Astrocyte (in vitro differentiated cells and primary cell): ENCODE measurements around the gene DCLK1. TPM values are rescaled to one million over a fixed set of nuclear protein-coding genes. Genes with fewer than 3 reads are reported as not detected.

ENCODE experiments used
- DNase-seq: peaks from one replicate; pipeline ENCODE4 v3.0.0-alpha.2; 2010; ENCODE audit warnings: low read depth
- FAIRE-seq: peaks from 2 replicates; lab custom pipeline; 2011; peaks lifted over from hg19 to GRCh38; lab: Jason Lieb, UNC
- H2AFZ ChIP-seq: 2 replicates; pipeline ENCODE4 v1.6.0; 2012; ENCODE audit warnings: low read depth, low read length, inconsistent platforms
- H3K27ac ChIP-seq: 2 replicates; pipeline ENCODE4 v1.5.1; 2011; ENCODE audit warnings: low read depth, low read length, inconsistent platforms
- H3K27me3 ChIP-seq: 2 replicates; pipeline ENCODE4 v1.6.0; 2011; ENCODE audit warnings: low read length, inconsistent platforms; ENCODE audit not compliant: insufficient read depth
- H3K36me3 ChIP-seq: 2 replicates; pipeline ENCODE4 v1.5.1; 2011; ENCODE audit warnings: low read length, inconsistent platforms; ENCODE audit not compliant: insufficient read depth
- H3K4me1 ChIP-seq: 2 replicates; pipeline ENCODE4 v1.5.1; 2011; ENCODE audit warnings: low read length, inconsistent platforms; ENCODE audit not compliant: insufficient read depth
- H3K4me2 ChIP-seq: 2 replicates; pipeline ENCODE4 v1.6.0; 2012; ENCODE audit warnings: low read length, inconsistent platforms
- H3K4me3 ChIP-seq: 2 replicates; pipeline ENCODE4 v1.5.1; 2011; ENCODE audit warnings: low read depth, mild to moderate bottlenecking, low read length, inconsistent platforms; ENCODE audit not compliant: insufficient read depth
- H3K79me2 ChIP-seq: 2 replicates; pipeline ENCODE4 v1.6.0; 2012; ENCODE audit warnings: mild to moderate bottlenecking, low read length, inconsistent platforms; ENCODE audit not compliant: insufficient read depth
- H3K9ac ChIP-seq: 2 replicates; pipeline ENCODE4 v1.6.0; 2012; ENCODE audit warnings: mild to moderate bottlenecking, low read length, inconsistent platforms
- H3K9me3 ChIP-seq: 2 replicates; pipeline ENCODE4 v1.5.1; 2012; ENCODE audit warnings: low read depth, mild to moderate bottlenecking, low read length, inconsistent platforms; ENCODE audit not compliant: insufficient read depth
- H4K20me1 ChIP-seq: 2 replicates; pipeline ENCODE4 v1.6.0; 2012; ENCODE audit warnings: low read length, inconsistent platforms; ENCODE audit not compliant: insufficient read depth
- H3K27ac Mint-ChIP-seq: one replicate; pipeline ENCODE4 v1.8.0; 2021; ENCODE audit warnings: mild to moderate bottlenecking, mixed read lengths; ENCODE audit not compliant: unreplicated experiment
- H3K27me3 Mint-ChIP-seq: one replicate; pipeline ENCODE4 v1.8.0; 2021; ENCODE audit warnings: low read depth, mixed read lengths; ENCODE audit not compliant: unreplicated experiment
- H3K36me3 Mint-ChIP-seq: one replicate; pipeline ENCODE4 v1.8.0; 2021; ENCODE audit warnings: low read depth, mixed read lengths; ENCODE audit not compliant: unreplicated experiment
- H3K4me1 Mint-ChIP-seq: one replicate; pipeline ENCODE4 v1.8.0; 2021; ENCODE audit warnings: low read depth, mixed read lengths; ENCODE audit not compliant: unreplicated experiment
- H3K4me3 Mint-ChIP-seq: one replicate; pipeline ENCODE4 v1.8.0; 2021; ENCODE audit warnings: mild to moderate bottlenecking, moderate library complexity, mixed read lengths; ENCODE audit not compliant: unreplicated experiment
- H3K9me3 Mint-ChIP-seq: one replicate; pipeline ENCODE4 v1.8.0; 2021; ENCODE audit warnings: mild to moderate bottlenecking, mixed read lengths; ENCODE audit not compliant: unreplicated experiment
- CTCF ChIP-seq: IDR thresholded peaks from 2 replicates; pipeline ENCODE4 v1.5.1; 2011; ENCODE audit warnings: low read depth, mild to moderate bottlenecking, inconsistent platforms, low read length, moderate library complexity; ENCODE audit not compliant: insufficient read depth
- EZH2 ChIP-seq: IDR thresholded peaks from 2 replicates; pipeline ENCODE4 v1.6.1; 2012; ENCODE audit warnings: mild to moderate bottlenecking, low read length, inconsistent platforms; ENCODE audit not compliant: insufficient read depth
- total RNA-seq: library from RNA; stranded (reverse); gene quantifications from 2 replicates; pipeline ENCODE4 v1.2.1, GENCODE V29; 2021

Gene DCLK1
- total RNA-seq, 1 donor from 2014 or later = 4.9 TPM

- Mint-ChIP-seq H3K27me3 (no peaks in the 10 kb centered on the region), H3K4me1 (peaks cover 12% of the 10 kb centered on the region), H3K4me3 (no peak overlapping the region), H3K36me3 (no peaks in the 10 kb centered on the region), H3K27ac (no peak overlapping the region), H3K9me3 (no peaks in the 10 kb centered on the region)
- H3K79me2 ChIP-seq = no peaks in the 10 kb centered on the region
- H3K9ac ChIP-seq = no peak overlapping the region
- no peaks in the 10 kb centered on the region for H3K27me3 ChIP-seq
- H3K4me1 ChIP-seq = peaks cover 11% of the 10 kb centered on the region
- no peaks in the 10 kb centered on the region for H3K36me3 ChIP-seq
- no peak for TF ChIP-seq EZH2
- no peak for TF ChIP-seq CTCF
- no peak overlapping the region for H3K27ac ChIP-seq
- no peak overlapping the region for H3K4me2 ChIP-seq
- no peak overlapping the region for H3K4me3 ChIP-seq
- no peaks in the 10 kb centered on the region for H4K20me1 ChIP-seq
- peak; percentile 9 for FAIRE-seq
- no peak for DNase-seq
- no peak overlapping the region for H2AFZ ChIP-seq
- peaks cover 4% of the 10 kb centered on the region for H3K9me3 ChIP-seq
Observed at GRCh38 chr13:35761440-35762252, 369.5 kb downstream of the DCLK1 start.

GRCh38 chr13:35760735-35761281 lies 370.4 kb downstream of the DCLK1 start:
- Histone ChIP-seq H3K36me3 (no peaks in the 10 kb centered on the region), H2AFZ (no peak overlapping the region), H3K9ac (no peak overlapping the region), H3K79me2 (no peaks in the 10 kb centered on the region), H3K9me3 (peaks cover 4% of the 10 kb centered on the region), H3K4me1 (peaks cover 11% of the 10 kb centered on the region), H3K27ac (no peak overlapping the region), H3K4me2 (no peak overlapping the region), H3K27me3 (no peaks in the 10 kb centered on the region), H4K20me1 (no peaks in the 10 kb centered on the region), H3K4me3 (no peak overlapping the region)
- H3K27ac Mint-ChIP-seq = no peak overlapping the region
- H3K36me3 Mint-ChIP-seq = no peaks in the 10 kb centered on the region
- H3K4me1 Mint-ChIP-seq = peaks cover 12% of the 10 kb centered on the region
- no peak overlapping the region for H3K4me3 Mint-ChIP-seq
- FAIRE-seq (no peak), DNase-seq (no peak)
- TF ChIP-seq EZH2 (no peak), CTCF (no peak)
- H3K9me3 Mint-ChIP-seq = no peaks in the 10 kb centered on the region
- no peaks in the 10 kb centered on the region for H3K27me3 Mint-ChIP-seq

- FAIRE-seq (no peak), DNase-seq (no peak)
- Histone ChIP-seq H3K36me3 (no peaks in the 10 kb centered on the region), H3K9me3 (no peaks in the 10 kb centered on the region), H3K79me2 (no peaks in the 10 kb centered on the region), H3K9ac (no peak overlapping the region), H2AFZ (no peak overlapping the region), H3K4me2 (no peak overlapping the region), H3K27ac (no peak overlapping the region), H3K27me3 (no peaks in the 10 kb centered on the region), H3K4me3 (no peak overlapping the region), H4K20me1 (no peaks in the 10 kb centered on the region), H3K4me1 (no peaks in the 10 kb centered on the region)
- TF ChIP-seq CTCF = no peak
- no peak for TF ChIP-seq EZH2
- Mint-ChIP-seq H3K27me3 (no peaks in the 10 kb centered on the region), H3K27ac (no peak overlapping the region), H3K4me1 (peaks cover 11% of the 10 kb centered on the region), H3K4me3 (no peak overlapping the region), H3K36me3 (no peaks in the 10 kb centered on the region), H3K9me3 (peaks cover 11% of the 10 kb centered on the region)
Observed at GRCh38 chr13:35747594-35747993, 383.6 kb downstream of the DCLK1 start.
